ENCODE measurements around the gene SIGLEC1. TPM values are rescaled to one million over a fixed set of nuclear protein-coding genes. Genes with fewer than 3 reads are reported as not detected.

Gene SIGLEC1
- total and polyA plus RNA-seq, 2 donors (not counting 3 experiments of a cell fraction or from before 2014, with no cell fraction given): not detected

- BruUV-seq (replicated peaks): no TSS peak
- Histone ChIP-seq H3K27me3 (ENCODE audit: control insufficient read depth in 2 of 2, insufficient read depth in 2 of 2, low read length in 2 of 2) (peaks cover 36 to 42% of the 10 kb centered on the region in 2 experiments), H3K27ac (ENCODE audit: insufficient read depth, low read depth, low read length) (no peak overlapping the region), H3K9me3 (replicated peaks; ENCODE audit: control insufficient read depth, insufficient read depth, low read length) (no peaks in the 10 kb centered on the region), H3K4me1 (ENCODE audit: control insufficient read depth, extremely low read depth, insufficient read depth, low read length) (no peaks in the 10 kb centered on the region), H3K9ac (replicated peaks; ENCODE audit: extremely low read depth, insufficient read depth, low read length) (no peak overlapping the region), H3K4me3 (replicated peaks in 1 of 3; ENCODE audit: insufficient read depth in 1 of 3, low read depth in 1 of 3, low read length in 3 of 3) (no peak overlapping the region), H3K79me2 (ENCODE audit: control insufficient read depth, insufficient read depth, low read length) (no peaks in the 10 kb centered on the region), H4K20me1 (replicated peaks; ENCODE audit: control insufficient read depth, extremely low read depth, insufficient read depth, low read length) (no peaks in the 10 kb centered on the region), H3K9me1 (replicated peaks; ENCODE audit: control insufficient read depth, extremely low read depth, insufficient read depth, low read length) (no peaks in the 10 kb centered on the region), H2AFZ (ENCODE audit: low read depth, low read length) (no peak overlapping the region), H3K36me3 (ENCODE audit: control insufficient read depth in 2 of 2, extremely low read depth in 1 of 2, insufficient read depth in 2 of 2, low read length in 2 of 2) (no peaks in the 10 kb centered on the region), H3K4me2 (ENCODE audit: insufficient read depth, low read length) (no peak overlapping the region)
- intact Hi-C loops (cut with micrococcal nuclease) (loop anchor here (5.0 kb wide), 1 partner anchor 75 kb away; no protein-coding TSS in a partner anchor), dilution Hi-C loops (cut with MboI; ENCODE audit: extremely low pct_ligation_motif_present, low sequenced_read_pairs) (no loop called here)
- ChIA-PET POLR2A (no interaction called here), CTCF (interaction anchor here (0.6 to 7.1 kb wide), 22 partner anchors 10 to 408 kb away, joined by 3 to 346 read pairs (median 14); partner anchors contain the start of genes ADISSP, AP5S1, CENPB and SIGLEC1)
- no peak for TF ChIP-seq POLR2AphosphoS5 (IDR thresholded peaks at IDR 0.05; ENCODE audit: insufficient read depth, low read depth, low read length)
- no peak for TF ChIP-seq MAX (IDR thresholded peaks at IDR 0.05; ENCODE audit: insufficient read depth, insufficient read length)
- TF ChIP-seq CTCF (IDR thresholded peaks at IDR 0.05; ENCODE audit: extremely low read depth in 1 of 2, insufficient read depth in 1 of 2, low read depth in 1 of 2, low read length in 2 of 2): no peak
- no peak for TF ChIP-seq GATA2 (IDR thresholded peaks at IDR 0.05; ENCODE audit: insufficient read depth, insufficient read length, low read depth, low read length)
- no peak for TF ChIP-seq POLR2A (IDR thresholded peaks at IDR 0.05; ENCODE audit: low read depth, low read length)
- TF ChIP-seq MYC (IDR thresholded peaks at IDR 0.05; ENCODE audit: low read depth, low read length): no peak
- TF ChIP-seq FOS (IDR thresholded peaks at IDR 0.05; ENCODE audit: borderline replicate concordance, insufficient read depth, low read length): no peak
- TF ChIP-seq JUN (IDR thresholded peaks at IDR 0.05; ENCODE audit: borderline replicate concordance, insufficient read depth, insufficient read length, low read depth): no peak
- TF ChIP-seq EZH2 (IDR thresholded peaks at IDR 0.05; ENCODE audit: borderline replicate concordance, low read depth, low read length, severe bottlenecking): no peak
- FAIRE-seq: no peak
- DNase-seq (ENCODE audit: low read depth, low spot score): no peak
Measured at GRCh38 chr20:3677733-3678132, 34.7 kb downstream of the SIGLEC1 start.
